Activated naive CD8-positive, alpha-beta T cell (primary cell): Measurements from ENCODE around the gene BFSP2.
"Not testable (repeated sequence)": the region's sequence is repeated elsewhere in the genome, so short reads cannot be mapped to it uniquely, and the experiment has no call there.

Experiments used
- H3K27ac Mint-ChIP-seq: one replicate; pipeline ENCODE4 v1.8.0; 2021; ENCODE audit warnings: mixed read lengths
- H3K27me3 Mint-ChIP-seq: one replicate; pipeline ENCODE4 v1.8.0; 2021; ENCODE audit warnings: mixed read lengths
- H3K36me3 Mint-ChIP-seq: one replicate; pipeline ENCODE4 v1.8.0; 2021; ENCODE audit warnings: mixed read lengths
- H3K4me1 Mint-ChIP-seq: one replicate; pipeline ENCODE4 v1.8.0; 2021; ENCODE audit warnings: low read depth, mixed read lengths
- H3K4me3 Mint-ChIP-seq: one replicate; pipeline ENCODE4 v1.8.0; 2021; ENCODE audit warnings: mild to moderate bottlenecking, mixed read lengths
- H3K9me3 Mint-ChIP-seq: one replicate; pipeline ENCODE4 v1.8.0; 2021; ENCODE audit warnings: low read depth, mixed read lengths

The BFSP2 gene

DNA sequence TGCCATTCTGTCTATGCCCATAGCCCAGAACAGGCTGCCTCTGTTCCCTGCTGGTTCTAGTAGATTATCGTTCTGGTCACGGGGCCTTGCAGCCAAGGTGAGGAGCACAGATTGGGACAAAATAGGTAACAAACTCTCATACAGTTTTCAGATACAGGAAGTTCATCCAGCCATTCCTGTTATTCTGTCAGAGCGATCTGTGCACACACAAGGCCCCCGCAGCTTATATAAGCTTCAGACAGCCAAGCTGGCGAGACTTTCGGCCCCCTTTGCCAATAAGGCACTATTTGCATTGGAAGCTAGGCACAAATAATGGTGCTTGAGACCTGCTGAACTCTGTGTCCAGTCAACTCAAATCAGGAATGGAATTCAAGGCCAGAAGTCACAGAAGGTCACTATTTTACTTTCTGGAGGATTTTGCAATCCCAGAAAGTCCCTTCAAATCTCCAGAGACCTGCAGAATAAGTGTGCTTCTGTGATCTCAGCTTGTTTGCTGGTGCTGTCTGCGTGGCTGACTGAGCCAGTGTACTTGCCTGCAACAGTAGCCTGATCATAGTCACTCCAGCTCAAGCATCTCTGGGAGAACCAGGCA, 69.4 kb downstream of the BFSP2 start:
- Mint-ChIP-seq H3K4me3 (no peak overlapping the region), H3K36me3 (no peaks in the 10 kb centered on the region), H3K27ac (no peak overlapping the region), H3K27me3 (no peaks in the 10 kb centered on the region), H3K4me1 (peaks cover 21% of the 10 kb centered on the region), H3K9me3 (no peaks in the 10 kb centered on the region)

DNA sequence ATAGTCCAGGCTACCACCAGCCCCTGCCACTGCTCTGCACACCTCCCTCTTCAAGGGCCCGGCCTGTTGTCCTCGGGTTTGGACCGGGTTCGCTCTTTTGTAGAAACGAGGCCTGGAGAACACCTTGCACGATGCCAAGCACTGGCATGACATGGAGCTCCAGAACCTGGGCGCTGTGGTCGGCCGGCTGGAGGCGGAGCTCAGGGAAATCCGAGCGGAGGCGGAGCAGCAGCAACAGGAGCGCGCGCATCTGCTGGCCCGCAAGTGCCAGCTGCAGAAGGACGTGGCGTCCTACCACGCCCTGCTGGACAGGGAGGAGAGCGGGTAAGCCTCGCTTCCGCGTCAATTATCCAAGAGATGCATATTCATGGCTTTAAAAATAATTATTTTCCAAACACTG, 72.4 kb downstream of the BFSP2 start:
- Mint-ChIP-seq H3K9me3 (no peaks in the 10 kb centered on the region), H3K36me3 (no peaks in the 10 kb centered on the region), H3K4me1 (peaks cover 30% of the 10 kb centered on the region), H3K27me3 (no peaks in the 10 kb centered on the region), H3K27ac (no peak overlapping the region), H3K4me3 (no peak overlapping the region)

DNA sequence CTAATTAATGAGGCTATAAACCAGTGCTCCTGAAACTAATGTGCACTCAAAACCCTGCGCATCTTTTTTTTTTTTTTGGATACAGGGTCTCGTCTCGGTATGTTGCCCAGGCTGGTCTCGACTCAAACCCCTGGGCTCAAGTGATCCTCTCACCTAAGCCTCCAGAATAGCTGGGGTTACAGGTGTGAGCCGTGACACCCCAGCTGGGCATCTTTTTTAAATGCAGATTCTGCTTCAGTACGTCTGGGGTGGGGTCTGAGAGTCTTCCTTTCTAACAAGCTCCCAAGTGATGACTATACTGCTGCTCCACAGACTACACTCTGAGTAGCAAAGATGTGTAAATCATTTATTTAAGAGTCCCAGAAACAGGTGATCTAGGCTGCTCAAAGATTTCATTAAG, 73.0 kb downstream of the BFSP2 start:
- no peaks in the 10 kb centered on the region for H3K27me3 Mint-ChIP-seq
- H3K27ac Mint-ChIP-seq, result no peak overlapping the region
- H3K4me1 Mint-ChIP-seq, result peaks cover 30% of the 10 kb centered on the region
- H3K4me3 Mint-ChIP-seq, result no peak overlapping the region
- H3K9me3 Mint-ChIP-seq, result no peaks in the 10 kb centered on the region
- no peaks in the 10 kb centered on the region for H3K36me3 Mint-ChIP-seq

DNA sequence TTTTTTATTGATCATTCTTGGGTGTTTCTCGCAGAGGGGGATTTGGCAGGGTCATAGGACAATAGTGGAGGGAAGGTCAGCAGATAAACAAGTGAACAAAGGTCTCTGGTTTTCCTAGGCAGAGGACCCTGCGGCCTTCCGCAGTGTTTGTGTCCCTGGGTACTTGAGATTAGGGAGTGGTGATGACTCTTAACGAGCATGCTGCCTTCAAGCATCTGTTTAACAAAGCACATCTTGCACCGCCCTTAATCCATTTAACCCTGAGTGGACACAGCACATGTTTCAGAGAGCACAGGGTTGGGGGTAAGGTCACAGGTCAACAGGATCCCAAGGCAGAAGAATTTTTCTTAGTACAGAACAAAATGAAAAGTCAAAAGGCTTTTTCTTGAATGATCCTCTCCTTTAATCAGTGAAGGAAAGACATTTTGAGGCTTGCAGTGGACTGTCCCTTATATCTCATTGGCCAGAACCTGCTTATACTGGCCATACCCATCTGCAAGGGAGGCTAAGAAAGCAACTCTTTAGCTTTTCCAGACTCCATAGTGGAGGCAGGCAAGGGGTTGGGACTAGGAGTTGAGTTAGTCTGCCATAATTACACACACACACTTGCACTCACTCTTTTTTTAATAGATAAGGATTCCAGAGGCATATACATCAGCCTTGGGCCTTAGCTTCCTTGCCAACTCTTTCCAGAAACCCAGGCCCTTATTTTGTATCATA, 73.8 kb downstream of the BFSP2 start:
- not testable (repeated sequence) for H3K27me3 Mint-ChIP-seq, H3K36me3 Mint-ChIP-seq, H3K4me3 Mint-ChIP-seq, H3K9me3 Mint-ChIP-seq, H3K27ac Mint-ChIP-seq
- H3K4me1 Mint-ChIP-seq, result peaks cover 31% of the 10 kb centered on the region

DNA sequence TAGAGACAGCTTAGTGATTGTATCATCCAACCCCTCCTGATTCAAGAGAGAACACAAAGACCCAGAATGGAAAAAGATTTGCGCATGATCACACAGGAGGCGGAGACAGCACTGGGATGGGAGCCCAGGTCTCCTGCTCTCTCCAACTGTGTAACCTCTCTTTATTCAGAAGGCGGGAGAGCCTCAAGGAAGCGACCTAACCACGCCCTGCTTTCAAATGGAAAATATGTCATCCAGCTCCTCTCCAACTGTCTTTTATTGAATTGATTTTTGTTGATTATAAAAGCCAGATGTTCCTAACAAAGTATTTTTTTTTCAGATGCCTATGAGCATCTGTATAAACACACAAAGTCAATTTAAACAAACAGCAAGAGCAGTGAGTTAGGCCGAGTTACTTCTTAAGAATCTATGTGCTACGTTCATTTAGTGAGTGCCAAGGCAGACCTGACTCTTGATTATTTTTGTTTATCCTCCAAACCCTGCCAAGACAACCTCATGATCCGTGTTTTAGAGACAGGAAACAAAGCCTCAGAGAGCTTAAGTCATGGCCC, 74.5 kb downstream of the BFSP2 start:
- Mint-ChIP-seq H3K4me1 (peaks cover 35% of the 10 kb centered on the region), H3K36me3 (no peaks in the 10 kb centered on the region), H3K4me3 (no peak overlapping the region), H3K27me3 (no peaks in the 10 kb centered on the region), H3K9me3 (no peaks in the 10 kb centered on the region), H3K27ac (no peak overlapping the region)

DNA sequence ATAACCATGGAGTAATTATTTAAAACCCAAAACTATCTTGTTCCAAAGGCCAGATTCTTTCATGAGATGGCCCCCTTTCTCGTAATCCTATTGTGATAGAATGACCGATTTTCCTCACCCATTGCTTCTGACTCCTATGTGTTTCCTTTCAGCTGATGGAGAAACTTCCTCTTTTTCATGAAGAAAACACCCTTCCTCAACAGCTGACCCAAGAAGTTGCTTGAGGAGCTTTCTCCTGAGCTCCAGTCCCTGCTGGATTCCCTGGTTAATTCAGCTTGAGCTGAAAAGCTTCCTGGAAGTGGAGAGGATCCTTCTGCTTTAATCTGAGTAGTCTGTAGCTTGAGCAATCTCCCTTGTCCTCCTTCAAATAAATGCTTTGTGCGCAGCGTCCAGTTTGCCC, 75.0 kb downstream of the BFSP2 start:
- Mint-ChIP-seq H3K27me3 (no peaks in the 10 kb centered on the region), H3K9me3 (no peaks in the 10 kb centered on the region), H3K4me3 (no peak overlapping the region), H3K4me1 (peaks cover 39% of the 10 kb centered on the region), H3K36me3 (no peaks in the 10 kb centered on the region), H3K27ac (no peak overlapping the region)

DNA sequence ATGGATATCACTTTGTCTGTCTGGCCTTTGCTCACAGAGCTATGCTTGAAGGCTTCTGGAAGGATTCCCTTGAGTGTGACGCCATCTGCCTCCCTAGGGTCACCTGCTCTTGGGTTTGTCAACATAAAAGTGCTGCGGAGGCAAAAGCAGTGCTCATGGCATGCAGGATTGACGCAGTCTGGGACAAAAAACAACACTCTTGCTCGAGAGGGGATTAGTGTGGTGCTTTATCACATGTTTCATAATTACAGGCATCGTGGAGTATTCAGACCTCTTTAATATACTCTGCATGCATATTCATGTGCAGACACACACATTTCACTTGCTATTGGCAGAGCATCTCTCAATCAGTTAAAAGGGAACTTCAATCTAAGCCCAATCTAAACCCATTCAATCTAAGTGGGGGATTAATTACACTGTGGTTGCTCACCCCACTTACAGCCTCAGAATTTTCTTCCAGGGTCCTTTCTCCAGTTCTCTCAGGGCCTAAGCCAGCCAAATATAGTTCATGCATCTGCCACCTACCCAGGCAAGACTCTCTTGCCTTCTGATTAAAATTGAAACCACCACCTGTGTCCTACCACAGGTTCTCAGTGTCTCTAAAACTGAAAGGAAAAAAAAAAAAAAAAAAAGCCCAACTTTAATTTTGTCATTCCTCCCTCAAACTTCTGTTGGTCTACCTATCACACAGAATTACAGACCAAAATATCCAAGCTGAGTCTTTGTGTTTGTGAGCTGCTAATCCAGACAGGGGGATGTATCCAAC, 75.6 kb downstream of the BFSP2 start:
- H3K9me3 Mint-ChIP-seq, result no peaks in the 10 kb centered on the region
- no peaks in the 10 kb centered on the region for H3K36me3 Mint-ChIP-seq
- H3K4me3 Mint-ChIP-seq, result no peak overlapping the region
- H3K27ac Mint-ChIP-seq, result peak overlapping the region; percentile 62
- peaks cover 45% of the 10 kb centered on the region for H3K4me1 Mint-ChIP-seq
- H3K27me3 Mint-ChIP-seq, result no peaks in the 10 kb centered on the region

DNA sequence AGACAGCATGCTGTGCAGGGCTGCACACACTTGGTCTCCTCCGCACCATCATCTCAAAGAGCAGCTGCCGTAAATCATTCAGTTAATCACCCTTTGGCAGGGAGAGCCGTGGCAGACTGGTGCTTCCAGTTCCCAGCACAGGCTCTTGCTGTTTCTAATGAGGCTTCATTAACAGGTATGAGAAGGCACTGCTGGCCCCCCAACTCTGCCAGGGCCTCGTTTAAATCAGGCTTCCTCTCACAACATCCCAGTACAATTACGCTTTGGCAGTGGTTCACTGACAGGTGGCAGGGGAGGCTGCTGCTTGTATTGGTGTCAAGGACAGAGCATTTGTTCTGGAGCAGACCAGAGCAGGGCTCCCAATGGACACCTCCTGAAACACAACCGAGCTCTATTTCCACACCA, 77.1 kb downstream of the BFSP2 start:
- H3K4me3 Mint-ChIP-seq, result no peak overlapping the region
- H3K4me1 Mint-ChIP-seq, result peaks cover 56% of the 10 kb centered on the region
- no peaks in the 10 kb centered on the region for H3K27me3 Mint-ChIP-seq
- no peaks in the 10 kb centered on the region for H3K9me3 Mint-ChIP-seq
- no peak overlapping the region for H3K27ac Mint-ChIP-seq
- no peaks in the 10 kb centered on the region for H3K36me3 Mint-ChIP-seq

DNA sequence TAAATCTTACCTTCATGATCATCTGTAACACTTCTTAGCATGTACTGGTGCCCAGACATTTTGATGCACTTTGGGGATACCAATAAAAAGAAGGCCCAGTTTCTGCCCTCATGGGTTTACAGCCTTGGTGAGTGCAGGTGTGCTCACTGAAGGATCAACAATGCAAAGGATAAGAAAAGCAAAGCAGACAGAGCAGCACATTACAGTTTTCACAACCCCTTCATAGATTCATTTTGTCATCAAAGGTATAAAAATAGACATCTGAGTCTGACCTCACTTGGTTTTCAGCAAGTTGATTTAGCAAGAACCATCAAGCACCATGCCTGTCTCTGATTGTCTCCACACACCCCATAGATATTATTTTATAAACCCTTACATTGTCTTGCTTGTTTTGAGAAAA, 77.6 kb downstream of the BFSP2 start:
- H3K4me1 Mint-ChIP-seq, result peaks cover 56% of the 10 kb centered on the region
- no peak overlapping the region for H3K4me3 Mint-ChIP-seq
- H3K36me3 Mint-ChIP-seq, result no peaks in the 10 kb centered on the region
- no peaks in the 10 kb centered on the region for H3K27me3 Mint-ChIP-seq
- H3K9me3 Mint-ChIP-seq, result no peaks in the 10 kb centered on the region
- H3K27ac Mint-ChIP-seq, result no peak overlapping the region

DNA sequence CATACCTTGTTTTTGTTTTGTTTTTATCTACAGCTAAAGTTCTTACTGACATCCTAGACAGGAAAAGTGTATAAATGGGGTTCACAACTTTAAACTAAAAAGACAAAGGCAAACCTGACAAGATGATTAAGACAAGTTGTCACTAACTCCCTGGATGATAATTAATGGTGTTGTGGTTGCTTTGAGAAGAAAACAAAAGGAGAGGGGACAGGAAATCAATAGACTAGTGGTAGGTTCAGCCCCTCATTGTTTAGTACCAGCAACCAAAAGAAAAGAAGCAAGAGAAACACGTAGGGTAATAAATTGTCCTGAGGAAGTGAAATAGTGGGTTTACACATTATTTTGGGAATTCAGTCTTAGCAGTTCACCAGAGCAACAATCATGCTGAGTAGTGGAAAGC, 78.8 kb downstream of the BFSP2 start:
- H3K9me3 Mint-ChIP-seq, result no peaks in the 10 kb centered on the region
- H3K27me3 Mint-ChIP-seq, result no peaks in the 10 kb centered on the region
- peak overlapping the region; percentile 6 for H3K27ac Mint-ChIP-seq
- no peaks in the 10 kb centered on the region for H3K36me3 Mint-ChIP-seq
- H3K4me3 Mint-ChIP-seq, result no peak overlapping the region
- H3K4me1 Mint-ChIP-seq, result peaks cover 59% of the 10 kb centered on the region

DNA sequence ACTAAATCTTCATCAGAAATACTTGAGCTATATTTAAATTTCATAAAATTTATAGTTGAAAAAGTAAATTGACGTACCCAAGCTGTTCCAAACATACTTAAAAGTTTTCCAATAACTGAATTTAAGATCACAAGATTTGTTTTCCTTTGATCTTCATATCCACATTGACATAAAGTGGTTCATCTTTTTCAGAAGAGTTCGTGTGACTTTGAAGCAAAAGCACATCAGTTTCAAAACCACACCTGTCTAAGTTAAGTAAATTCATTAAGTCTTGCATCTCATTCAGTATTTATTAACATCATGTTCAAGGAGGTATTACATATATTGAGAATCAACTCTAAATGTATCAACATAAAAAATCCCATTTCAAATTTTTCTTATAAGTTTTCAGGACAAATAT, 79.5 kb downstream of the BFSP2 start:
- H3K4me3 Mint-ChIP-seq, result no peak overlapping the region
- peaks cover 63% of the 10 kb centered on the region for H3K4me1 Mint-ChIP-seq
- no peak overlapping the region for H3K27ac Mint-ChIP-seq
- H3K9me3 Mint-ChIP-seq, result no peaks in the 10 kb centered on the region
- H3K36me3 Mint-ChIP-seq, result no peaks in the 10 kb centered on the region
- H3K27me3 Mint-ChIP-seq, result no peaks in the 10 kb centered on the region

DNA sequence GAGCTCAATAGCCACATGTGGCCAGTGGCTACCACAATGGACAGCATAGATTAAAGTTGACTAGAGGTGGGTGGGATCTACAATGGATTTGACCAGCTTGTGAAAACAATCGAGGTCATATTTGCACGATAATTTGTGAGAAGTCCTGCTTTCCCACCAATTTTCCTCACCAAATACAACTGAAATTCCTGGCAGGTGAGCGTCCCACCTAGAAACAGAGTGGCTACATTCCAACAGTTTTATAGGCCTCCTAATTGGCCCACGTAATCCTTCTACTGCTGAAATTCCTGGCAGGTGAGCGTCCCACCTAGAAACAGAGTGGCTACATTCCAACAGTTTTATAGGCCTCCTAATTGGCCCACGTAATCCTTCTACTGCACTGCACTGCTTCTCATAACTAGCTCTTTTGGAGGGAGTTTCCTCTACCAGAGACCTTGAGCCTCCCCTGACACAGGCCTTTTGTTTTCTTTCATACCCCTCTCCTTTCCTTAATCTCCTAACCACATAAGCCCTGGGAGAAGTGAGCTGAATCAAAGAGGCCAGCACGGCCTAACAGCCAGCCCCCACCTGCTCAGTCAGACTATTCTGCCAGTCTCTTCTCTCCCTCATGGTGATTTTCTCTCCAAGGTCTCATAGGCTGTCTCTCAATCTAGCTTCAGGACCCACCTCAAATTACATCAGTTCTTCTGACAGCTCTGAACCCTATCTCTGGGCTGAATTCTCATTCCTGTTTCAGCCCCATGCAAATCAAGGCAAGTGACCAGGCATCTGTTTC, 80.2 kb downstream of the BFSP2 start:
- Mint-ChIP-seq H3K4me3 (no peak overlapping the region), H3K9me3 (no peaks in the 10 kb centered on the region), H3K27ac (peak overlapping the region; percentile 64), H3K36me3 (no peaks in the 10 kb centered on the region), H3K27me3 (no peaks in the 10 kb centered on the region), H3K4me1 (peaks cover 57% of the 10 kb centered on the region)

DNA sequence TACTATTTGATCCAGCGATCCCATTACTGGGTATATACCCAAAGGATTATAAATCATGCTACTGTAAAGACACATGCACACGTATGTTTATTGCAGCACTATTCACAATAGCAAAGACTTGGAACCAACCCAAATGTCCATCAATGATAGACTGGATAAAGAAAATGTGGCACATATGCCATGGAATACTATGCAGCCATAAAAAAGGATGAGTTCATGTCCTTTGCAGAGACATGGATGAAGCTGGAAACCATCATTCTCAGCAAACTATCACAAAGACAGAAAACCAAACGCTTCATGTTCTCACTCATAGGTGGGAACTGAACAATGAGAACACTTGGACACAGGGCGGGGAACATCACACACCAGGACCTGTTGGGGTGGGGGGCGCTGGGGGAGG, 82.6 kb downstream of the BFSP2 start:
- not testable (repeated sequence) for H3K27me3 Mint-ChIP-seq, H3K36me3 Mint-ChIP-seq, H3K9me3 Mint-ChIP-seq, H3K4me3 Mint-ChIP-seq, H3K27ac Mint-ChIP-seq
- H3K4me1 Mint-ChIP-seq, result peaks cover 46% of the 10 kb centered on the region

DNA sequence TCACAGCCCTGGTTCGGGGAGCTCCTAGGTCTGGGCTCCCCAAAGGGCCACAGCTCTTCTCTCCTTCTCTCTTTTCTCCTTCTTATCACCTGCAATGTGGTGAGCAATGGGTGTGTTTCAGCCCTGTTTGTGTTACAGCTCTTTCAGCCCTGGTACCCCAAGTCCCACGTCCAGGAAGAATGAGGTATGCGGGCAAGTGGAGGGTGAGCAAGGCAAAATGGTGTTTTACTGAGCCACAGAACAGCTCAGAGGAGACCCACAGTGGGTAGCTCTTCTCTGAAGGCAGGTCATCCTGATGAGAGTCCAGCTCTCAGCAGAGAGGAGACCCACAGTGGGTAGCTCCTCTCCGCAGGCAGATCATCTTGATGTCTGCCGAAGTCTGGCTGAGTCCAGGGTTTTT, 86.8 kb downstream of the BFSP2 start:
- Mint-ChIP-seq H3K4me3 (no peak overlapping the region), H3K9me3 (no peaks in the 10 kb centered on the region), H3K27me3 (no peaks in the 10 kb centered on the region), H3K36me3 (peaks cover 4% of the 10 kb centered on the region), H3K27ac (no peak overlapping the region), H3K4me1 (peaks cover 51% of the 10 kb centered on the region)

DNA sequence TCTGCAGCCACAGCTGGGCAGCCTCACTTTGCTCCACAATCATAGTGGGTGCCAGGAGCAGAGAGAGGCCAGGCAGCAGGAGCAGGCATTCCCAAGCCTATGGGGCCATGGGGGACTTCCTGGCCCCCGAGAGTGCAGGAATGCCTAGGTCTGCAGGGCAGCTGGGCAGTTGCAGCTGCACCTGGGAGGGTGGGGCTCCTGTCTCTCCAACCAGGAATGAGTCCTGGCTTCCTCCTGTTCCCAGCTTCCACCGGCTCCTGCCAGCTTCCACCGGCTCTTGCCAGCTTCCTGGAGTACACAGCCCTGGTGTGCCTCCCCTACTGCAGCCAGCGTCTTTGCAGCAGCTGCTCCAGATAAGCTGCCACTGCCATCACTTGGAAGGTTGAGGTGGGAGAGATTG, 87.3 kb downstream of the BFSP2 start:
- no peaks in the 10 kb centered on the region for H3K27me3 Mint-ChIP-seq
- H3K27ac Mint-ChIP-seq, result no peak overlapping the region
- H3K36me3 Mint-ChIP-seq, result peaks cover 4% of the 10 kb centered on the region
- no peak overlapping the region for H3K4me3 Mint-ChIP-seq
- H3K4me1 Mint-ChIP-seq, result peaks cover 53% of the 10 kb centered on the region
- no peaks in the 10 kb centered on the region for H3K9me3 Mint-ChIP-seq
